ENCODE data around the gene STEAP1B. TPM values are rescaled to one million over a fixed set of nuclear protein-coding genes. Genes with fewer than 3 reads are reported as not detected.

STEAP1B gene
- total and polyA plus RNA-seq, 2 donors (not counting 3 experiments of a cell fraction or from before 2014, with no cell fraction given), result 32.2 to 46.1 TPM

GRCh38 chr7:22474645-22475044 is 25.3 kb downstream of the STEAP1B start:
- FAIRE-seq, result no peak
- Histone ChIP-seq H3K79me2 (ENCODE audit: control insufficient read depth, insufficient read depth, low read length) (peaks cover 5% of the 10 kb centered on the region), H3K4me1 (ENCODE audit: control insufficient read depth, extremely low read depth, insufficient read depth, low read length) (no peaks in the 10 kb centered on the region), H3K27ac (ENCODE audit: insufficient read depth, low read depth, low read length) (no peak overlapping the region), H3K36me3 (ENCODE audit: control insufficient read depth in 2 of 2, extremely low read depth in 1 of 2, insufficient read depth in 2 of 2, low read length in 2 of 2) (no peaks in the 10 kb centered on the region), H3K9me3 (replicated peaks; ENCODE audit: control insufficient read depth, insufficient read depth, low read length) (no peaks in the 10 kb centered on the region), H4K20me1 (replicated peaks; ENCODE audit: control insufficient read depth, extremely low read depth, insufficient read depth, low read length) (no peaks in the 10 kb centered on the region), H3K9ac (replicated peaks; ENCODE audit: extremely low read depth, insufficient read depth, low read length) (no peak overlapping the region), H3K4me2 (ENCODE audit: insufficient read depth, low read length) (no peak overlapping the region), H2AFZ (ENCODE audit: low read depth, low read length) (no peak overlapping the region), H3K27me3 (ENCODE audit: control insufficient read depth in 2 of 2, insufficient read depth in 2 of 2, low read length in 2 of 2) (no peaks in the 10 kb centered on the region), H3K9me1 (replicated peaks; ENCODE audit: control insufficient read depth, extremely low read depth, insufficient read depth, low read length) (no peaks in the 10 kb centered on the region), H3K4me3 (replicated peaks in 1 of 3; ENCODE audit: insufficient read depth in 1 of 3, low read depth in 1 of 3, low read length in 3 of 3) (no peak overlapping the region)
- DNase-seq (ENCODE audit: low read depth, low spot score), result no peak
- ChIA-PET CTCF (interaction anchor here (1.0 to 2.1 kb wide), 2 partner anchors 10 to 22 kb away, joined by 3 to 9 read pairs; no protein-coding TSS in a partner anchor), POLR2A (no interaction called here)
- no peak for TF ChIP-seq JUN (IDR thresholded peaks at IDR 0.05; ENCODE audit: borderline replicate concordance, insufficient read depth, insufficient read length, low read depth)
- no peak for TF ChIP-seq POLR2A (IDR thresholded peaks at IDR 0.05; ENCODE audit: low read depth, low read length)
- TF ChIP-seq MAX (IDR thresholded peaks at IDR 0.05; ENCODE audit: insufficient read depth, insufficient read length), result no peak
- no peak for TF ChIP-seq POLR2AphosphoS5 (IDR thresholded peaks at IDR 0.05; ENCODE audit: insufficient read depth, low read depth, low read length)
- TF ChIP-seq CTCF (IDR thresholded peaks at IDR 0.05; ENCODE audit: extremely low read depth in 1 of 2, insufficient read depth in 1 of 2, low read depth in 1 of 2, low read length in 2 of 2), result no peak
- no peak for TF ChIP-seq FOS (IDR thresholded peaks at IDR 0.05; ENCODE audit: borderline replicate concordance, insufficient read depth, low read length)
- TF ChIP-seq GATA2 (IDR thresholded peaks at IDR 0.05; ENCODE audit: insufficient read depth, insufficient read length, low read depth, low read length), result no peak
- no peak for TF ChIP-seq MYC (IDR thresholded peaks at IDR 0.05; ENCODE audit: low read depth, low read length)
- no peak for TF ChIP-seq EZH2 (IDR thresholded peaks at IDR 0.05; ENCODE audit: borderline replicate concordance, low read depth, low read length, severe bottlenecking)
- intact Hi-C loops (cut with micrococcal nuclease) (no loop called here), dilution Hi-C loops (cut with MboI; ENCODE audit: extremely low pct_ligation_motif_present, low sequenced_read_pairs) (loop anchor here (25.0 kb wide), 1 partner anchor 362 kb away; no protein-coding TSS in a partner anchor)
- no TSS peak for BruUV-seq (replicated peaks)
